GM03348 (cell line): Measurements from ENCODE around the gene TUBGCP3.

Experiments used
- DNase-seq: peaks from one replicate; pipeline ENCODE4 v3.0.0; 2012; ENCODE audit warnings: low spot score

TUBGCP3 gene

GRCh38 chr13:112441779-112442310, 146.1 kb downstream of the TUBGCP3 start:
- DNase-seq: no peak

GRCh38 chr13:112441226-112441625, 146.7 kb downstream of the TUBGCP3 start:
- DNase-seq: no peak

GRCh38 chr13:112438515-112438914, 149.4 kb downstream of the TUBGCP3 start:
- DNase-seq: no peak

GRCh38 chr13:112438094-112438493, 149.9 kb downstream of the TUBGCP3 start:
- no peak for DNase-seq

GRCh38 chr13:112435973-112436372, 152.0 kb downstream of the TUBGCP3 start:
- no peak for DNase-seq
